ENCODE results near the gene VAV2. TPM values are rescaled to one million over a fixed set of nuclear protein-coding genes. Genes with fewer than 3 reads are reported as not detected.
A peak's percentile ranks its signal among the peaks of the same experiment; 100 is the strongest.

The VAV2 gene
- total and polyA plus RNA-seq, 2 of the 4 experiments (the other 2 are of a cell fraction), result 10.8 to 13.4 TPM

- peak overlapping the region; percentile 50 for H2AK9ac ChIP-seq (replicated peaks; ENCODE audit: low read depth, low read length, poor library complexity)
- 0 out of 2 replicates have a peak, but pooled peaks cover 9% of the 10 kb centered on the region for H3K9me1 ChIP-seq (ENCODE audit: insufficient read depth, low read length)
- H4K8ac ChIP-seq (ENCODE audit: low read depth in 2 of 2, low read length in 2 of 2), result no peak overlapping the region
- H2BK120ac ChIP-seq (ENCODE audit: low read depth, low read length), result no peak overlapping the region
- no peak overlapping the region for H3K4ac ChIP-seq (ENCODE audit: low read depth, low read length)
- ATAC-seq (ENCODE audit: low read depth) (peak; percentile 17; the same call in 1 of the 2 replicates), DNase-seq (peak; percentile 26)
- H3K9ac ChIP-seq (ENCODE audit: low read depth, low read length), result no peak overlapping the region
- no peak overlapping the region for H3K56ac ChIP-seq (ENCODE audit: extremely low read depth, insufficient read depth, low read length)
- dilution Hi-C loops (cut with HindIII; ENCODE audit: low sequenced_read_pairs, unreplicated experiment) (no loop called here), intact Hi-C loops (cut with micrococcal nuclease) (no loop called here), in situ Hi-C loops (cut with MboI; ENCODE audit: low sequenced_read_pairs) (no loop called here)
- H4K91ac ChIP-seq (ENCODE audit: insufficient read depth, low read depth, low read length), result no peak overlapping the region
- no peaks in the 10 kb centered on the region for H3K9me3 ChIP-seq (ENCODE audit: control insufficient read depth, insufficient read depth, low read length)
- H2BK15ac ChIP-seq (ENCODE audit: low read depth, low read length), result no peak overlapping the region
- H3K36me3 ChIP-seq (ENCODE audit: control insufficient read depth, insufficient read depth, low read length), result peaks cover 2% of the 10 kb centered on the region; the same call in 1 of the 2 replicates
- ChIA-PET POLR2A (ENCODE audit: unreplicated experiment) (interaction anchor here (0.8 kb wide), 1 partner anchor 12 kb away, joined by 3 read pairs; no protein-coding TSS in a partner anchor), CTCF (interaction anchor here (0.5 kb wide), 1 partner anchor 27 kb away, joined by 4 read pairs; no protein-coding TSS in a partner anchor)
- no TSS peak for BruUV-seq (replicated peaks)
- H2BK20ac ChIP-seq (ENCODE audit: low read depth, low read length), result no peak overlapping the region
- H4K20me1 ChIP-seq (ENCODE audit: insufficient read depth, low read length), result peaks cover 73% of the 10 kb centered on the region
- no peak overlapping the region for H3K4me3 ChIP-seq (ENCODE audit: insufficient read depth, low read depth, low read length)
- H3K18ac ChIP-seq (ENCODE audit: low read depth, low read length), result no peak overlapping the region
- 0 out of 2 replicates have a peak overlapping the region, but pooled peaks have one; percentile 22 for H3K14ac ChIP-seq (replicated peaks; ENCODE audit: low read depth, low read length)
- H2AFZ ChIP-seq (replicated peaks; ENCODE audit: low read length, poor library complexity), result peak overlapping the region; percentile 33
- H4K5ac ChIP-seq (ENCODE audit: low read depth, low read length), result no peak overlapping the region
- 86% methylated on average over 21 of the region's 30 CpGs; no CpG with 5 or more reads in 1 of the 2 experiments for WGBS, 2 experiments (ENCODE audit: extremely low coverage in 2 of 2, insufficient read length in 1 of 2)
- H3K79me1 ChIP-seq (ENCODE audit: low read depth in 1 of 2, low read length in 2 of 2), result peaks cover 22 to 84% of the 10 kb centered on the region in 2 experiments
- no peak overlapping the region for H3K23ac ChIP-seq (ENCODE audit: low read depth, low read length)
- H2AK5ac ChIP-seq (ENCODE audit: low read depth, low read length), result no peak overlapping the region
- H3K4me2 ChIP-seq (ENCODE audit: low read depth, low read length), result no peak overlapping the region
- no peak overlapping the region for H3K27ac ChIP-seq (ENCODE audit: insufficient read depth, low read length)
- H3K4me1 ChIP-seq (ENCODE audit: control insufficient read depth, insufficient read depth, low read length), result no peaks in the 10 kb centered on the region; the same call in 1 of the 2 replicates
- H2BK5ac ChIP-seq (ENCODE audit: low read depth, low read length, poor library complexity, severe bottlenecking), result no peak overlapping the region
- no peaks in the 10 kb centered on the region for H3K27me3 ChIP-seq (ENCODE audit: control insufficient read depth, insufficient read depth, low read length)
- TF ChIP-seq BHLHE40 (IDR thresholded peaks at IDR 0.05; ENCODE audit: low read depth, low read length) (no peak), MAZ (IDR thresholded peaks at IDR 0.05; ENCODE audit: borderline replicate concordance, low read depth, low read length) (no peak), RFX5 (IDR thresholded peaks at IDR 0.05; ENCODE audit: low read depth, low read length) (no peak), FOS (IDR thresholded peaks at IDR 0.05; ENCODE audit: low read depth, low read length) (no peak), USF2 (IDR thresholded peaks at IDR 0.05; ENCODE audit: low read depth, low read length) (no peak), POLR2A (IDR thresholded peaks at IDR 0.05; ENCODE audit: low read depth, low read length) (no peak), NFE2L2 (IDR thresholded peaks at IDR 0.05; ENCODE audit: low read depth, low read length) (no peak), CTCF (conservative IDR thresholded peaks at IDR 0.05; ENCODE audit: low read depth, low read length) (no peak), MAFK (IDR thresholded peaks at IDR 0.05; ENCODE audit: low read depth, low read length) (no peak), MXI1 (IDR thresholded peaks at IDR 0.05; ENCODE audit: borderline replicate concordance, low read depth, low read length) (no peak), CHD1 (IDR thresholded peaks at IDR 0.05; ENCODE audit: low read depth, low read length) (no peak), ELK1 (IDR thresholded peaks at IDR 0.05; ENCODE audit: borderline replicate concordance, low read depth, low read length) (no peak), SMC3 (IDR thresholded peaks at IDR 0.05; ENCODE audit: low read depth, low read length) (no peak)
These were observed 48.1 kb downstream of the VAV2 start for GRCh38 chr9:133943781-133944745.
